ENCODE results near the gene RAB15. TPM values are rescaled to one million over a fixed set of nuclear protein-coding genes. Genes with fewer than 3 reads are reported as not detected.

Gene RAB15
- total RNA-seq: 60.9 to 98.4 TPM (median 92.3 TPM) in 3 replicates
- long read RNA-seq, transcript RAB15-203 (7 exons, 3,515 nt): major isoform, 121 of 174 reads
- long read RNA-seq, partial matches to known transcripts: 0 of 174 reads
- long read RNA-seq, other reads (novel, unspliced or antisense): 49 of 174 reads

- no peak for TF ChIP-seq CTCF (IDR thresholded peaks at IDR 0.05)
- H3K27ac Mint-ChIP-seq (ENCODE audit: unreplicated experiment): peak within 1 kb of the TSS; percentile 51
- peaks cover 46% of the 10 kb centered on the region for H3K4me1 Mint-ChIP-seq (ENCODE audit: low read depth)
- H3K4me3 Mint-ChIP-seq (ENCODE audit: unreplicated experiment): peak within 1 kb of the TSS; percentile 82
- peaks cover 2% of the 10 kb centered on the region for H3K27me3 Mint-ChIP-seq (ENCODE audit: low read depth)
- H3K36me3 Mint-ChIP-seq (ENCODE audit: low read depth): peaks cover 2% of the 10 kb centered on the region
- no peaks in the 10 kb centered on the region for H3K9me3 Mint-ChIP-seq (ENCODE audit: low read depth)
- no peak for DNase-seq (ENCODE audit: low spot score)
Observed at GRCh38 chr14:64971943-64972791, at the start of gene RAB15. RAB15 (minus strand) TSS chr14:64972336; CDS start chr14:64972076, 260 bp downstream.

GRCh38 chr14:65019944-65020566 lies 47.9 kb upstream of the RAB15 start:
- no peak for DNase-seq (ENCODE audit: low spot score)
- Mint-ChIP-seq H3K4me1 (ENCODE audit: low read depth) (peaks cover 4% of the 10 kb centered on the region), H3K27ac (ENCODE audit: unreplicated experiment) (no peak overlapping the region), H3K27me3 (ENCODE audit: low read depth) (no peaks in the 10 kb centered on the region), H3K36me3 (ENCODE audit: low read depth) (peaks cover 13% of the 10 kb centered on the region), H3K4me3 (ENCODE audit: unreplicated experiment) (no peak overlapping the region), H3K9me3 (ENCODE audit: low read depth) (no peaks in the 10 kb centered on the region)
- TF ChIP-seq CTCF (IDR thresholded peaks at IDR 0.05): peak; percentile 85

GRCh38 chr14:65016471-65016870 lies 44.3 kb upstream of the RAB15 start:
- Mint-ChIP-seq H3K27ac (ENCODE audit: unreplicated experiment) (no peak overlapping the region), H3K36me3 (ENCODE audit: low read depth) (peaks cover 16% of the 10 kb centered on the region), H3K4me3 (ENCODE audit: unreplicated experiment) (no peak overlapping the region), H3K4me1 (ENCODE audit: low read depth) (peaks cover 4% of the 10 kb centered on the region), H3K27me3 (ENCODE audit: low read depth) (no peaks in the 10 kb centered on the region), H3K9me3 (ENCODE audit: low read depth) (no peaks in the 10 kb centered on the region)
- TF ChIP-seq CTCF (IDR thresholded peaks at IDR 0.05): no peak
- DNase-seq (ENCODE audit: low spot score): no peak

GRCh38 chr14:65015391-65015790 lies 43.3 kb upstream of the RAB15 start:
- Mint-ChIP-seq H3K27ac (ENCODE audit: unreplicated experiment) (no peak overlapping the region), H3K27me3 (ENCODE audit: low read depth) (no peaks in the 10 kb centered on the region), H3K4me1 (ENCODE audit: low read depth) (peaks cover 4% of the 10 kb centered on the region), H3K4me3 (ENCODE audit: unreplicated experiment) (no peak overlapping the region), H3K36me3 (ENCODE audit: low read depth) (peaks cover 21% of the 10 kb centered on the region), H3K9me3 (ENCODE audit: low read depth) (no peaks in the 10 kb centered on the region)
- no peak for TF ChIP-seq CTCF (IDR thresholded peaks at IDR 0.05)
- no peak for DNase-seq (ENCODE audit: low spot score)

- peaks cover 34% of the 10 kb centered on the region for H3K36me3 Mint-ChIP-seq (ENCODE audit: low read depth)
- H3K4me3 Mint-ChIP-seq (ENCODE audit: unreplicated experiment): no peak overlapping the region
- no peak overlapping the region for H3K27ac Mint-ChIP-seq (ENCODE audit: unreplicated experiment)
- H3K4me1 Mint-ChIP-seq (ENCODE audit: low read depth): no peaks in the 10 kb centered on the region
- no peaks in the 10 kb centered on the region for H3K9me3 Mint-ChIP-seq (ENCODE audit: low read depth)
- no peak for DNase-seq (ENCODE audit: low spot score)
- no peaks in the 10 kb centered on the region for H3K27me3 Mint-ChIP-seq (ENCODE audit: low read depth)
- TF ChIP-seq CTCF (IDR thresholded peaks at IDR 0.05): no peak
Observed at GRCh38 chr14:65012353-65012752, 40.2 kb upstream of the RAB15 start.
